ENCODE results near the gene ZP2. TPM values are rescaled to one million over a fixed set of nuclear protein-coding genes. Genes with fewer than 3 reads are reported as not detected.

The ZP2 gene
- total RNA-seq, 2 experiments from 2014 or later, result not detected

Other genes with a start within 250 kb of the ZP2 start
- not detected for gene DNAH3, start 60.7 kb downstream of the ZP2 start, total RNA-seq
- gene LDAF1, start 52.9 kb downstream of the ZP2 start, total RNA-seq, result 10 to 100 TPM; 10.7 to 12.3 TPM
- not detected for gene ANKS4B, start 22.1 kb upstream of the ZP2 start, total RNA-seq
- not detected for gene CRYM, start 66.7 kb upstream of the ZP2 start, total RNA-seq